ENCODE data around the gene PLEKHM3. TPM values are rescaled to one million over a fixed set of nuclear protein-coding genes. Genes with fewer than 3 reads are reported as not detected.

PLEKHM3 gene
- total and polyA plus RNA-seq, 2 of the 13 experiments (the other 11 are each of a cell fraction or from before 2014, with no cell fraction given), result 4.5 to 4.7 TPM

DNA sequence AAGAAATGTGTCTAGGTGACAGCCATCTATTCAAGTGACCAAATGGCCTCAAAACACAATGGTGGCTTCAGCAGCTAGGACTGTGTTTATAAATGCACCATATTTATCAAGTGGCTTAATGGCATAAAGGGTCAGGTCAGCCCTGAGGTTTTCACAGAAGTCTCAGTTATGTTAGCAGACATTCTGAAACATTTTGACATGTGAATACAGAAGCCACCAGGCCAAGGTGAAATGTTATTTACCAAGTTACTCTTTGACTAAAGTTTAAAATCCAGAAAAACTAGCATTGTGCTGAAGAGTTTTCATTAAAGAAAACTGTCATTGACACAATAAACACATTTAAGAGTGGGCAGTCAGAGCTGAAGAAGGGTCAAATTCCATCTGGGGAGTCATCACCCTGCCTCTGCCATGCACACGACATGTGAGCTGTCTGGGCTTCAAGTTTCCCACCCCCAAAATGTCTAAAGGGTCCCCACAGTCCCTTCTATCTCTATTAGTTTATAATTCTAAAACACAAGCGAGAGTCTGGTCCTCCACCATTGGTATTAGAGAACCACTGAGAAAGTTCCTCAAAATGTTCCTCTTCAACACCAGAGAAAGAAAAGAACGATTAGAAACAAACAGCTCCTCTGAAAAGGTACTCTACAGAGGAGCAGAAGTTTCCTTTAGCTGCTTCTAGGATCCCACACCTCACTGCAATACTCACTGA lies 178.1 kb downstream of the PLEKHM3 start (continued):
- no peak for TF ChIP-seq GMEB2 (CRISPR knock-in tag; IDR thresholded peaks at IDR 0.05; ENCODE audit: low read depth)
- TF ChIP-seq SALL1 (CRISPR knock-in tag; IDR thresholded peaks at IDR 0.05), result peak; percentile 84
- TF ChIP-seq CCDC6 (CRISPR knock-in tag; IDR thresholded peaks at IDR 0.05), result no peak
- peak; percentile 28; the same call in 1 of the 2 replicates for TF ChIP-seq NFYC (CRISPR knock-in tag; IDR thresholded peaks at IDR 0.05)
- TF ChIP-seq ZNF850 (CRISPR knock-in tag; conservative IDR thresholded peaks at IDR 0.05), result no peak
- TF ChIP-seq STAT5B (CRISPR knock-in tag; IDR thresholded peaks at IDR 0.05), result no peak
- no peak for TF ChIP-seq RFX5 (IDR thresholded peaks at IDR 0.05; ENCODE audit: low read depth, low read length)
- TF ChIP-seq ZNF746 (CRISPR knock-in tag; IDR thresholded peaks at IDR 0.05), result peak; percentile 29; the same call in 1 of the 2 replicates
- no peak for TF ChIP-seq RFX1 (IDR thresholded peaks at IDR 0.05)
- peak; percentile 63 for TF ChIP-seq MED8 (CRISPR knock-in tag; IDR thresholded peaks at IDR 0.05; ENCODE audit: insufficient replicate concordance)
- TF ChIP-seq, protein P1, sequence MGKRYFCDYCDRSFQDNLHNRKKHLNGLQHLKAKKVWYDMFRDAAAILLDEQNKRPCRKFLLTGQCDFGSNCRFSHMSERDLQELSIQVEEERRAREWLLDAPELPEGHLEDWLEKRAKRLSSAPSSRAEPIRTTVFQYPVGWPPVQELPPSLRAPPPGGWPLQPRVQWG (CRISPR knock-in tag; IDR thresholded peaks at IDR 0.05; ENCODE audit: borderline replicate concordance, low read depth), result no peak
- no peak for TF ChIP-seq ZFP82 (CRISPR knock-in tag; IDR thresholded peaks at IDR 0.05; ENCODE audit: borderline replicate concordance)
- no peak for TF ChIP-seq ZNF75D (CRISPR knock-in tag; IDR thresholded peaks at IDR 0.05; ENCODE audit: borderline replicate concordance)
- no peak for TF ChIP-seq ZNF772 (CRISPR knock-in tag; IDR thresholded peaks at IDR 0.05)
- no peak for TF ChIP-seq LBX2 (CRISPR knock-in tag; IDR thresholded peaks at IDR 0.05; ENCODE audit: borderline replicate concordance)
- 0 out of 2 replicates have a peak, but pooled peaks have one; percentile 9 for TF ChIP-seq BRD4 (CRISPR knock-in tag; IDR thresholded peaks at IDR 0.05)
- peak; percentile 11; the same call in 1 of the 2 replicates for TF ChIP-seq ZBTB21 (CRISPR knock-in tag; IDR thresholded peaks at IDR 0.05)
- no peak; the same call in 1 of the 2 replicates for TF ChIP-seq ATF7-NPFF (CRISPR knock-in tag; IDR thresholded peaks at IDR 0.05; ENCODE audit: low read depth)
- no peak for TF ChIP-seq ZNF496 (CRISPR knock-in tag; IDR thresholded peaks at IDR 0.05; ENCODE audit: insufficient replicate concordance)
- peak in 1 of 2 experiments; percentile 18; a peak in 1 of 4 replicates for TF ChIP-seq HMGXB4 (CRISPR knock-in tag; IDR thresholded peaks at IDR 0.05; ENCODE audit: borderline replicate concordance in 1 of 2, low read depth in 1 of 2)
- no peak for TF ChIP-seq IRX3 (CRISPR knock-in tag; IDR thresholded peaks at IDR 0.05; ENCODE audit: borderline replicate concordance, low read depth)
- TF ChIP-seq ZNF235 (CRISPR knock-in tag; IDR thresholded peaks at IDR 0.05; ENCODE audit: borderline replicate concordance), result no peak
- no peak for TF ChIP-seq ZNF562 (CRISPR knock-in tag; IDR thresholded peaks at IDR 0.05; ENCODE audit: borderline replicate concordance)
- TF ChIP-seq ZNF569 (CRISPR knock-in tag; IDR thresholded peaks at IDR 0.05; ENCODE audit: borderline replicate concordance), result no peak
- peak; percentile 53; the same call in 1 of the 2 replicates for TF ChIP-seq ZNF703 (CRISPR knock-in tag; IDR thresholded peaks at IDR 0.05; ENCODE audit: borderline replicate concordance)
- TF ChIP-seq ZNF207 (IDR thresholded peaks at IDR 0.05; ENCODE audit: borderline replicate concordance), result no peak
- no peak for TF ChIP-seq KDM1A (CRISPR knock-in tag; IDR thresholded peaks at IDR 0.05)

All from HepG2 (cell line).